8988T (cell line): ENCODE measurements around the gene TRIM9.
"Not testable (repeated sequence)": the region's sequence is repeated elsewhere in the genome, so short reads cannot be mapped to it uniquely, and the experiment has no call there.

Source experiments
- DNase-seq: peaks from one replicate; pipeline ENCODE4 v3.0.0; 2011

TRIM9 gene

GRCh38 chr14:50998612-50999011 is 96.3 kb downstream of the TRIM9 start:
- DNase-seq, result no peak

- DNase-seq, result no peak
Observed at GRCh38 chr14:50997712-50998111, 97.2 kb downstream of the TRIM9 start.

- not testable (repeated sequence) for DNase-seq
Observed at GRCh38 chr14:50994158-50994557, 100.7 kb downstream of the TRIM9 start.

GRCh38 chr14:50985859-50986331 is 109.0 kb downstream of the TRIM9 start:
- no peak for DNase-seq

- no peak for DNase-seq
Observed at GRCh38 chr14:50985124-50985858, 109.6 kb downstream of the TRIM9 start.

- DNase-seq, result no peak
Observed at GRCh38 chr14:50984036-50984710, 110.7 kb downstream of the TRIM9 start.

GRCh38 chr14:50979941-50980850 is 114.7 kb downstream of the TRIM9 start:
- no peak for DNase-seq

- no peak for DNase-seq
Observed at GRCh38 chr14:50978888-50979287, 116.0 kb downstream of the TRIM9 start.

- DNase-seq, result no peak
Observed at GRCh38 chr14:50978529-50978871, 116.4 kb downstream of the TRIM9 start.

- DNase-seq, result no peak
Observed at GRCh38 chr14:50977863-50978528, 116.9 kb downstream of the TRIM9 start.

GRCh38 chr14:50974118-50974517 is 120.8 kb downstream of the TRIM9 start:
- DNase-seq, result no peak

GRCh38 chr14:50972734-50973133 is 122.2 kb downstream of the TRIM9 start:
- DNase-seq, result no peak

- no peak for DNase-seq
Observed at GRCh38 chr14:50970886-50971781, 123.8 kb downstream of the TRIM9 start.

GRCh38 chr14:50967790-50968189 is 127.1 kb downstream of the TRIM9 start:
- DNase-seq, result no peak

GRCh38 chr14:50967103-50967502 is 127.8 kb downstream of the TRIM9 start:
- no peak for DNase-seq

- DNase-seq, result no peak
Observed at GRCh38 chr14:50964683-50965390, 130.1 kb downstream of the TRIM9 start.

- DNase-seq, result no peak
Observed at GRCh38 chr14:50963919-50964318, 131.0 kb downstream of the TRIM9 start.

GRCh38 chr14:50961605-50962221 is 133.2 kb downstream of the TRIM9 start:
- no peak for DNase-seq

- no peak for DNase-seq
Observed at GRCh38 chr14:50957296-50957695, 137.6 kb downstream of the TRIM9 start.

- not testable (repeated sequence) for DNase-seq
Observed at GRCh38 chr14:50956421-50956820, 138.5 kb downstream of the TRIM9 start.
